Glutamatergic neuron (in vitro differentiated cells): ENCODE data around the gene ABCA13. TPM values are rescaled to one million over a fixed set of nuclear protein-coding genes. Genes with fewer than 3 reads are reported as not detected.

Source experiments
- DNase-seq: peaks from one replicate; pipeline ENCODE4 v3.0.0; 2022
- H3K27ac Mint-ChIP-seq: one replicate; pipeline ENCODE4 v1.8.0; 2020; ENCODE audit warnings: mild to moderate bottlenecking, mixed read lengths, inconsistent platforms; ENCODE audit not compliant: unreplicated experiment
- H3K27me3 Mint-ChIP-seq: one replicate; pipeline ENCODE4 v1.8.0; 2020; ENCODE audit warnings: mild to moderate bottlenecking, moderate library complexity, mixed read lengths, inconsistent platforms; ENCODE audit not compliant: unreplicated experiment
- H3K36me3 Mint-ChIP-seq: one replicate; pipeline ENCODE4 v1.8.0; 2020; ENCODE audit warnings: mild to moderate bottlenecking, mixed read lengths, inconsistent platforms; ENCODE audit not compliant: unreplicated experiment
- H3K4me1 Mint-ChIP-seq: one replicate; pipeline ENCODE4 v1.8.0; 2020; ENCODE audit warnings: mild to moderate bottlenecking, low read depth, mixed read lengths, inconsistent platforms; ENCODE audit not compliant: unreplicated experiment
- H3K4me3 Mint-ChIP-seq: one replicate; pipeline ENCODE4 v1.8.0; 2020; ENCODE audit warnings: mild to moderate bottlenecking, mixed read lengths, inconsistent platforms; ENCODE audit not compliant: unreplicated experiment
- H3K9me3 Mint-ChIP-seq: one replicate; pipeline ENCODE4 v1.8.0; 2020; ENCODE audit warnings: mild to moderate bottlenecking, moderate library complexity, mixed read lengths, inconsistent platforms; ENCODE audit not compliant: unreplicated experiment
- CTCF ChIP-seq: fragments of 200-600 bp; sonication (generic); IDR thresholded peaks from one replicate; pipeline ENCODE4 v1.5.0; 2021; ENCODE audit not compliant: partially characterized antibody, unreplicated experiment
- long read RNA-seq: library from polyadenylated mRNA; unstranded; transcript quantifications from one replicate; pipeline ENCODE4 v2.0.0, GENCODE V29; 2020; ENCODE audit not compliant: unreplicated experiment
- total RNA-seq: library from RNA; stranded (reverse); fragmentation: NEBNext Ultra II Directional; extraction: Animal tissue kit (Norgen Biotek cat#: 25700); gene quantifications from one replicate; pipeline ENCODE4 v1.2.1, GENCODE V29; 2021; ENCODE audit not compliant: unreplicated experiment

Gene ABCA13, protein sequence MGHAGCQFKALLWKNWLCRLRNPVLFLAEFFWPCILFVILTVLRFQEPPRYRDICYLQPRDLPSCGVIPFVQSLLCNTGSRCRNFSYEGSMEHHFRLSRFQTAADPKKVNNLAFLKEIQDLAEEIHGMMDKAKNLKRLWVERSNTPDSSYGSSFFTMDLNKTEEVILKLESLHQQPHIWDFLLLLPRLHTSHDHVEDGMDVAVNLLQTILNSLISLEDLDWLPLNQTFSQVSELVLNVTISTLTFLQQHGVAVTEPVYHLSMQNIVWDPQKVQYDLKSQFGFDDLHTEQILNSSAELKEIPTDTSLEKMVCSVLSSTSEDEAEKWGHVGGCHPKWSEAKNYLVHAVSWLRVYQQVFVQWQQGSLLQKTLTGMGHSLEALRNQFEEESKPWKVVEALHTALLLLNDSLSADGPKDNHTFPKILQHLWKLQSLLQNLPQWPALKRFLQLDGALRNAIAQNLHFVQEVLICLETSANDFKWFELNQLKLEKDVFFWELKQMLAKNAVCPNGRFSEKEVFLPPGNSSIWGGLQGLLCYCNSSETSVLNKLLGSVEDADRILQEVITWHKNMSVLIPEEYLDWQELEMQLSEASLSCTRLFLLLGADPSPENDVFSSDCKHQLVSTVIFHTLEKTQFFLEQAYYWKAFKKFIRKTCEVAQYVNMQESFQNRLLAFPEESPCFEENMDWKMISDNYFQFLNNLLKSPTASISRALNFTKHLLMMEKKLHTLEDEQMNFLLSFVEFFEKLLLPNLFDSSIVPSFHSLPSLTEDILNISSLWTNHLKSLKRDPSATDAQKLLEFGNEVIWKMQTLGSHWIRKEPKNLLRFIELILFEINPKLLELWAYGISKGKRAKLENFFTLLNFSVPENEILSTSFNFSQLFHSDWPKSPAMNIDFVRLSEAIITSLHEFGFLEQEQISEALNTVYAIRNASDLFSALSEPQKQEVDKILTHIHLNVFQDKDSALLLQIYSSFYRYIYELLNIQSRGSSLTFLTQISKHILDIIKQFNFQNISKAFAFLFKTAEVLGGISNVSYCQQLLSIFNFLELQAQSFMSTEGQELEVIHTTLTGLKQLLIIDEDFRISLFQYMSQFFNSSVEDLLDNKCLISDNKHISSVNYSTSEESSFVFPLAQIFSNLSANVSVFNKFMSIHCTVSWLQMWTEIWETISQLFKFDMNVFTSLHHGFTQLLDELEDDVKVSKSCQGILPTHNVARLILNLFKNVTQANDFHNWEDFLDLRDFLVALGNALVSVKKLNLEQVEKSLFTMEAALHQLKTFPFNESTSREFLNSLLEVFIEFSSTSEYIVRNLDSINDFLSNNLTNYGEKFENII (N-terminal part only)
- total RNA-seq = 0.61 TPM
- long read RNA-seq = 0 reads

- H3K4me1 Mint-ChIP-seq = peaks cover 3% of the 10 kb centered on the region
- no peak within 1 kb of the TSS for H3K27ac Mint-ChIP-seq
- no peak for TF ChIP-seq CTCF
- H3K9me3 Mint-ChIP-seq = no peaks in the 10 kb centered on the region
- H3K4me3 Mint-ChIP-seq = no peak within 1 kb of the TSS
- DNase-seq = no peak
- H3K27me3 Mint-ChIP-seq = no peaks in the 10 kb centered on the region
- H3K36me3 Mint-ChIP-seq = no peaks in the 10 kb centered on the region
Measured at GRCh38 chr7:48171202-48171601, at the start of gene ABCA13. TSS of gene ABCA13 (plus strand) at chr7:48171458. CDS start at chr7:48171484, 26 bp downstream.

DNA sequence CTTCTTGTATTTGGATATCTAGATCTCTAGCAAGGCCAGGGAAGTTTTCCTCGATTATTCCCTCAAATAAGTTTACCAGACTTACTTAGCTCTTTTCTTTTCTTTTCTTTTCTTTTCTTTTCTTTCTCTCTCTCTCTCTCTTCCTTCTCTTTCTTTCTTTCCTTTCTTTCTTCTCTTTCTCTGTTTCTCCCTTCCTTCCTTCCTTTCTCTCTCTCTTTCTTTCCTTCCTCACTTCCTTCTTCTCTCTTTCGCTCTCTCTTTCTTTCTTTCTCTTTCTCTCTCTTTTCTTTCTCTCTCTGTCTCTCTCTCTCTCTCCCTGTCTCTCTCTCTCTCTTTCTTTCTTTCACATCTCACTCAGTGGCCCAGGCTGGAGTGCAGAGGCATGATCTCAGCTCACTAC lies 45.2 kb upstream of the ABCA13 start:
- no peak overlapping the region for H3K4me3 Mint-ChIP-seq
- no peaks in the 10 kb centered on the region for H3K9me3 Mint-ChIP-seq
- H3K27ac Mint-ChIP-seq = no peak overlapping the region
- no peaks in the 10 kb centered on the region for H3K36me3 Mint-ChIP-seq
- H3K4me1 Mint-ChIP-seq = no peaks in the 10 kb centered on the region
- no peak for TF ChIP-seq CTCF
- H3K27me3 Mint-ChIP-seq = no peaks in the 10 kb centered on the region
- no peak for DNase-seq

GRCh38 chr7:48130658-48131108 lies 40.6 kb upstream of the ABCA13 start:
- H3K27me3 Mint-ChIP-seq = no peaks in the 10 kb centered on the region
- TF ChIP-seq CTCF = no peak
- no peak overlapping the region for H3K4me3 Mint-ChIP-seq
- H3K27ac Mint-ChIP-seq = no peak overlapping the region
- H3K36me3 Mint-ChIP-seq = no peaks in the 10 kb centered on the region
- no peaks in the 10 kb centered on the region for H3K9me3 Mint-ChIP-seq
- no peaks in the 10 kb centered on the region for H3K4me1 Mint-ChIP-seq
- DNase-seq = no peak

DNA sequence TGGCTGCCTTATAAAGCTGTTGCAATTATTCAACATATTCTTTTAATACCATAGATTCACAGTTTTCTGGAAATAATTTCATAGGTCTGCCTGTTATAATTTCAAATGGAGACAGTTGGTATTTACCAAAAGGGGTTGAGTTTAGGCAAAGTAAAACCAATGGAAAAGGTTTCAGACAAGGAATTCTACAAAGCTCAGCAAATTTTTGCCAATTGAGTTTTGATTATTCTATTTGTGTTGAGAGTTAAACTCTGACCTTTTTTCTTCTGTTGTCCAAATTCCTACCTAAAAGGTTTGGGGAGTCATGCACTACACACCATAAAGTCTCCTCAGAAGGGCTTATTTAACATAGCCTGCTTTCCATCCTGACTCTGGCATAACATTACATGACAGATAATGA lies 38.5 kb upstream of the ABCA13 start:
- Mint-ChIP-seq H3K9me3 (no peaks in the 10 kb centered on the region), H3K27me3 (no peaks in the 10 kb centered on the region)

More for the DNA sequence above, 38.5 kb upstream of the ABCA13 start:
- Mint-ChIP-seq H3K4me3 (no peak overlapping the region), H3K4me1 (no peaks in the 10 kb centered on the region), H3K27ac (no peak overlapping the region), H3K36me3 (no peaks in the 10 kb centered on the region)
- no peak for DNase-seq
- no peak for TF ChIP-seq CTCF
